ENCODE data around the gene BANF1. TPM values are rescaled to one million over a fixed set of nuclear protein-coding genes. Genes with fewer than 3 reads are reported as not detected.

BANF1 gene
- total and polyA plus RNA-seq, 4 donors, result 10.7 to 100.0 (median 47.0) TPM

GRCh38 chr11:65968600-65969482 lies 33.5 kb upstream of the BANF1 start:
- Histone ChIP-seq H3K9ac (ENCODE audit: low read depth in 1 of 2, low read length in 2 of 2) (no peak overlapping the region), H3K9me3 (ENCODE audit: control insufficient read depth in 4 of 4, low read length in 3 of 4) (no peaks in the 10 kb centered on the region), H3K4me3 (ENCODE audit: low read depth in 1 of 3, low read length in 3 of 3) (no peak overlapping the region), H3K36me3 (ENCODE audit: control insufficient read depth in 4 of 4, insufficient read depth in 3 of 4, low read depth in 1 of 4, low read length in 3 of 4) (peaks cover 20 to 67% (median 36%) of the 10 kb centered on the region in 4 donors), H3K27me3 (ENCODE audit: control insufficient read depth in 4 of 4, insufficient read depth in 4 of 4, low read length in 3 of 4) (no peaks in the 10 kb centered on the region), H3K27ac (ENCODE audit: low read depth in 1 of 2, low read length in 2 of 2) (no peak overlapping the region), H3K4me1 (ENCODE audit: control insufficient read depth in 4 of 4, insufficient read depth in 4 of 4, low read length in 3 of 4) (peaks cover 0 to 1% (median 0%) of the 10 kb centered on the region in 4 donors)
- TF ChIP-seq, protein P1, sequence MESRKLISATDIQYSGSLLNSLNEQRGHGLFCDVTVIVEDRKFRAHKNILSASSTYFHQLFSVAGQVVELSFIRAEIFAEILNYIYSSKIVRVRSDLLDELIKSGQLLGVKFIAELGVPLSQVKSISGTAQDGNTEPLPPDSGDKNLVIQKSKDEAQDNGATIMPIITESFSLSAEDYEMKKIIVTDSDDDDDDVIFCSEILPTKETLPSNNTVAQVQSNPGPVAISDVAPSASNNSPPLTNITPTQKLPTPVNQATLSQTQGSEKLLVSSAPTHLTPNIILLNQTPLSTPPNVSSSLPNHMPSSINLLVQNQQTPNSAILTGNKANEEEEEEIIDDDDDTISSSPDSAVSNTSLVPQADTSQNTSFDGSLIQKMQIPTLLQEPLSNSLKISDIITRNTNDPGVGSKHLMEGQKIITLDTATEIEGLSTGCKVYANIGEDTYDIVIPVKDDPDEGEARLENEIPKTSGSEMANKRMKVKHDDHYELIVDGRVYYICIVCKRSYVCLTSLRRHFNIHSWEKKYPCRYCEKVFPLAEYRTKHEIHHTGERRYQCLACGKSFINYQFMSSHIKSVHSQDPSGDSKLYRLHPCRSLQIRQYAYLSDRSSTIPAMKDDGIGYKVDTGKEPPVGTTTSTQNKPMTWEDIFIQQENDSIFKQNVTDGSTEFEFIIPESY (IDR thresholded peaks at IDR 0.05), result no peak
- TF ChIP-seq RAD21 (IDR thresholded peaks at IDR 0.05) (no peak), SP1 (IDR thresholded peaks at IDR 0.05) (no peak), CTCF (IDR thresholded peaks at IDR 0.05; ENCODE audit: low read depth, low read length, missing input control) (no peak), JUND (IDR thresholded peaks at IDR 0.05) (no peak), FOXA1 (IDR thresholded peaks at IDR 0.05) (no peak), RXRA (IDR thresholded peaks at IDR 0.05) (no peak), FOXA2 (IDR thresholded peaks at IDR 0.05) (no peak), GABPA (IDR thresholded peaks at IDR 0.05 in 1 of 2, conservative IDR thresholded peaks at IDR 0.05 in 1 of 2) (no peak), HNF4A (conservative IDR thresholded peaks at IDR 0.05) (no peak), NR2F2 (IDR thresholded peaks at IDR 0.05) (no peak), EGR1 (IDR thresholded peaks at IDR 0.05; ENCODE audit: low read depth in 2 of 2) (no peak), TAF1 (conservative IDR thresholded peaks at IDR 0.05) (no peak), ATF3 (IDR thresholded peaks at IDR 0.05) (no peak), YY1 (IDR thresholded peaks at IDR 0.05) (no peak), HNF4G (IDR thresholded peaks at IDR 0.05) (no peak)
- TF ChIP-seq, protein P2, sequence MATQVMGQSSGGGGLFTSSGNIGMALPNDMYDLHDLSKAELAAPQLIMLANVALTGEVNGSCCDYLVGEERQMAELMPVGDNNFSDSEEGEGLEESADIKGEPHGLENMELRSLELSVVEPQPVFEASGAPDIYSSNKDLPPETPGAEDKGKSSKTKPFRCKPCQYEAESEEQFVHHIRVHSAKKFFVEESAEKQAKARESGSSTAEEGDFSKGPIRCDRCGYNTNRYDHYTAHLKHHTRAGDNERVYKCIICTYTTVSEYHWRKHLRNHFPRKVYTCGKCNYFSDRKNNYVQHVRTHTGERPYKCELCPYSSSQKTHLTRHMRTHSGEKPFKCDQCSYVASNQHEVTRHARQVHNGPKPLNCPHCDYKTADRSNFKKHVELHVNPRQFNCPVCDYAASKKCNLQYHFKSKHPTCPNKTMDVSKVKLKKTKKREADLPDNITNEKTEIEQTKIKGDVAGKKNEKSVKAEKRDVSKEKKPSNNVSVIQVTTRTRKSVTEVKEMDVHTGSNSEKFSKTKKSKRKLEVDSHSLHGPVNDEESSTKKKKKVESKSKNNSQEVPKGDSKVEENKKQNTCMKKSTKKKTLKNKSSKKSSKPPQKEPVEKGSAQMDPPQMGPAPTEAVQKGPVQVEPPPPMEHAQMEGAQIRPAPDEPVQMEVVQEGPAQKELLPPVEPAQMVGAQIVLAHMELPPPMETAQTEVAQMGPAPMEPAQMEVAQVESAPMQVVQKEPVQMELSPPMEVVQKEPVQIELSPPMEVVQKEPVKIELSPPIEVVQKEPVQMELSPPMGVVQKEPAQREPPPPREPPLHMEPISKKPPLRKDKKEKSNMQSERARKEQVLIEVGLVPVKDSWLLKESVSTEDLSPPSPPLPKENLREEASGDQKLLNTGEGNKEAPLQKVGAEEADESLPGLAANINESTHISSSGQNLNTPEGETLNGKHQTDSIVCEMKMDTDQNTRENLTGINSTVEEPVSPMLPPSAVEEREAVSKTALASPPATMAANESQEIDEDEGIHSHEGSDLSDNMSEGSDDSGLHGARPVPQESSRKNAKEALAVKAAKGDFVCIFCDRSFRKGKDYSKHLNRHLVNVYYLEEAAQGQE (IDR thresholded peaks at IDR 0.05), result no peak
- TF ChIP-seq, protein P3, sequence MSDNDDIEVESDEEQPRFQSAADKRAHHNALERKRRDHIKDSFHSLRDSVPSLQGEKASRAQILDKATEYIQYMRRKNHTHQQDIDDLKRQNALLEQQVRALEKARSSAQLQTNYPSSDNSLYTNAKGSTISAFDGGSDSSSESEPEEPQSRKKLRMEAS (IDR thresholded peaks at IDR 0.05), result no peak
- WGBS, result 86% methylated on average over 15 of the region's 15 CpGs
- DNase-seq (ENCODE audit: low spot score), result no peak
